ENCODE data around the gene NMT2. TPM values are rescaled to one million over a fixed set of nuclear protein-coding genes. Genes with fewer than 3 reads are reported as not detected.

Gene NMT2
- total RNA-seq, 2 donors from 2014 or later, result 19.1 to 21.3 TPM

- DNase-seq (no peak), ATAC-seq (no peak)
- intact Hi-C loops (cut with DNase I, micrococcal nuclease), result no loop called here
Measured at GRCh38 chr10:15059914-15060313, 108.6 kb downstream of the NMT2 start.

DNA sequence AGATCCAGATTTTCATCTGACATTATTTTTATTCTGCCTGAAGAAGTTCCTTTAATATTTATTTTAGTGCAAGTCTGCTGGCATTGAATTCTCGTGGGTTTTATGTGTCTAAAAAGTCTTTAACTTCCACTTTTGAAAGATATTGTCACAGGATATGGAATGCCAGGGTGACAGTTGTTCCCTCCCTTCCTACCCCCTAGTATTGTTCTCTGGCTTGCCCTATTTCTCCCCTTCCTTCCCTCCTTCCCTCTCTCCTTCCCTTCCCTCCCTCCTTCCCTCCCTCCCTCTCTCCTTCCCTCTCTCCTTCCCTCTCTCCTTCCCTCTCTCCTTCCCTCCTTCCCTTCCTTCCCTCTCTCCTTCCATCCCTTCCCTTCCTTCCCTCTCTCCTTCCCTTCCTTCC, 109.8 kb downstream of the NMT2 start:
- ATAC-seq (no peak), DNase-seq (no peak)
- intact Hi-C loops (cut with DNase I, micrococcal nuclease), result no loop called here

Other genes with a start within 250 kb of the NMT2 start
- 10 to 100 TPM; 10.3 to 13.7 TPM for gene DCLRE1C, start 214.6 kb downstream of the NMT2 start, total RNA-seq
- gene MEIG1, start 209.3 kb downstream of the NMT2 start, total RNA-seq, result not detected
- not detected for gene OLAH, start 124.8 kb downstream of the NMT2 start, total RNA-seq
- gene ACBD7, start 79.9 kb downstream of the NMT2 start, total RNA-seq, result under 1 TPM; 0.25 to 0.61 TPM
- gene RPP38, start 71.3 kb downstream of the NMT2 start, total RNA-seq, result 10 to 100 TPM; 15.4 to 17.6 TPM
- 10 to 100 TPM; 53.5 to 60.5 TPM for gene FAM171A1, start 202.6 kb upstream of the NMT2 start, total RNA-seq